Breast epithelium (tissue), 4 donors: ENCODE data around the gene LYL1. TPM values are rescaled to one million over a fixed set of nuclear protein-coding genes. Genes with fewer than 3 reads are reported as not detected.

Source experiments
- DNase-seq, 2 donors: peaks; one replicate each; pipeline ENCODE4 v3.0.0-alpha.2; 2019; ENCODE audit warnings: low spot score in 2 of 2
- H3K27ac ChIP-seq, 2 donors: fragments of 200-600 bp; sonication (generic) in 1 of 2; one replicate each; pipeline ENCODE4 v1.5.1; 2016 to 2019; ENCODE audit warnings: mild to moderate bottlenecking in 1 of 2
- H3K27me3 ChIP-seq, 2 donors: fragments of 200-600 bp; sonication (generic) in 1 of 2; one replicate each; pipeline versions ENCODE4 v1.5.1 to v1.6.0; 2017 to 2019; ENCODE audit warnings: control low read depth in 1 of 2, mild to moderate bottlenecking in 1 of 2
- H3K36me3 ChIP-seq: fragments of 200-600 bp; one replicate; pipeline ENCODE4 v1.5.1; 2019
- H3K4me1 ChIP-seq, 2 donors: fragments of 200-600 bp; sonication (generic); one replicate each; pipeline ENCODE4 v1.5.1; 2016 to 2019; ENCODE audit warnings: control low read depth in 1 of 2
- H3K4me3 ChIP-seq, 3 donors: fragments of 200-600 bp; sonication (generic); 1 replicate in 2 of 3; 2 replicates in 1 of 3; pipeline ENCODE4 v1.5.1; 2016 to 2019; ENCODE audit warnings: mild to moderate bottlenecking in 3 of 3, moderate library complexity in 2 of 3
- H3K9me3 ChIP-seq, 2 donors: fragments of 200-600 bp; sonication (generic) in 1 of 2; one replicate each; pipeline ENCODE4 v1.5.1; 2016 to 2019; ENCODE audit warnings: control low read depth in 1 of 2
- CTCF ChIP-seq, 3 donors: fragments of 450-650 bp; IDR thresholded peaks; one replicate each; pipeline ENCODE4 v1.5.1; 2016 to 2017; ENCODE audit warnings: antibody characterized with exemption in 3 of 3, mild to moderate bottlenecking in 3 of 3, moderate library complexity in 3 of 3
- POLR2A ChIP-seq: fragments of 450-650 bp; IDR thresholded peaks from one replicate; pipeline ENCODE4 v1.6.1; 2016; ENCODE audit warnings: antibody characterized with exemption, mild to moderate bottlenecking, moderate library complexity
- POLR2AphosphoS5 ChIP-seq, 3 donors: sonication (generic); formaldehyde crosslinking; IDR thresholded peaks; one replicate each; pipeline ENCODE4 v1.6.1; 2017; ENCODE audit warnings: antibody characterized with exemption in 3 of 3
- intact Hi-C: fragments of 100-400 bp; cut with DNase I; formaldehyde crosslinking; loops from one replicate; pipeline ENCODE4 v1.15.1; 2023; ENCODE audit warnings: low total_unique reads
- total RNA-seq, 3 donors: library from RNA; depleted of rRNA; stranded (reverse); fragments of >200 nt; gene quantifications; one replicate each; pipeline ENCODE4 v1.1.0, GENCODE V29; 2016

Gene LYL1
- total RNA-seq, 3 donors from 2014 or later: 7.0 to 21.0 (median 9.2) TPM

- no peaks in the 10 kb centered on the region for H3K36me3 ChIP-seq
- peaks cover 0 to 6% of the 10 kb centered on the region in 2 donors for H3K4me1 ChIP-seq
- no peaks in the 10 kb centered on the region for H3K27me3 ChIP-seq
- intact Hi-C loops: no loop called here
- H3K27ac ChIP-seq: no peak overlapping the region
- H3K4me3 ChIP-seq: no peak overlapping the region
- TF ChIP-seq POLR2AphosphoS5 (IDR thresholded peaks at IDR 0.05): no peak
- TF ChIP-seq CTCF (IDR thresholded peaks at IDR 0.05): no peak
- TF ChIP-seq POLR2A: no peak
- DNase-seq: no peak
- H3K9me3 ChIP-seq: no peaks in the 10 kb centered on the region
These were observed 9.9 kb upstream of the LYL1 start for GRCh38 chr19:13112555-13112954.

- no peaks in the 10 kb centered on the region for H3K9me3 ChIP-seq
- TF ChIP-seq CTCF (IDR thresholded peaks at IDR 0.05) (no peak), POLR2A (no peak)
- H3K36me3 ChIP-seq: no peaks in the 10 kb centered on the region
- no peak for DNase-seq
- H3K4me1 ChIP-seq: no peaks in the 10 kb centered on the region
- no peak overlapping the region for H3K27ac ChIP-seq
- intact Hi-C loops: no loop called here
- H3K27me3 ChIP-seq: no peaks in the 10 kb centered on the region
- no peak overlapping the region for H3K4me3 ChIP-seq
These were observed 7.5 kb upstream of the LYL1 start for GRCh38 chr19:13110099-13110610.

- Histone ChIP-seq H3K27ac (no peak overlapping the region), H3K4me3 (no peak overlapping the region), H3K9me3 (no peaks in the 10 kb centered on the region), H3K27me3 (no peaks in the 10 kb centered on the region), H3K36me3 (no peaks in the 10 kb centered on the region), H3K4me1 (no peaks in the 10 kb centered on the region)
- intact Hi-C loops: no loop called here
- no peak for TF ChIP-seq CTCF (IDR thresholded peaks at IDR 0.05)
- no peak for TF ChIP-seq POLR2AphosphoS5 (IDR thresholded peaks at IDR 0.05)
- TF ChIP-seq POLR2A: no peak
- DNase-seq: no peak
These were observed 6.9 kb upstream of the LYL1 start for GRCh38 chr19:13109361-13110098.

- Histone ChIP-seq H3K27ac (peak overlapping the region in 1 of 2 donors; percentile 36), H3K4me3 (peak overlapping the region; percentile 14 to 49 (median 26)), H3K27me3 (no peaks in the 10 kb centered on the region), H3K4me1 (peaks cover 0 to 4% of the 10 kb centered on the region in 2 donors), H3K9me3 (no peaks in the 10 kb centered on the region), H3K36me3 (no peaks in the 10 kb centered on the region)
- no peak for DNase-seq
- intact Hi-C loops: no loop called here
- TF ChIP-seq POLR2A: no peak
- no peak for TF ChIP-seq CTCF (IDR thresholded peaks at IDR 0.05)
- TF ChIP-seq POLR2AphosphoS5 (IDR thresholded peaks at IDR 0.05): no peak
These were observed 2.4 kb upstream of the LYL1 start for GRCh38 chr19:13104848-13105711.
